Activated B cell treated with CpG ODN at 0.5 μM for 24 hours (primary cell): Measurements from ENCODE around the gene SENP7. TPM values are rescaled to one million over a fixed set of nuclear protein-coding genes. Genes with fewer than 3 reads are reported as not detected.

Experiments
- ATAC-seq: fragments of 200-7000 bp; cut with Tn5 transposase; one replicate; pipeline ENCODE4 v1.10.0; 2021; ENCODE audit warnings: low read depth, mild to moderate bottlenecking, moderate library complexity
- CTCF ChIA-PET: fragments of 350-600 bp; sonication (Branson Sonifier 250); formaldehyde crosslinking; loops from one replicate; lab custom pipeline; 2021; ENCODE audit warnings: antibody characterized with exemption; lab: Charles Lee
- POLR2A ChIA-PET: fragments of 350-600 bp; sonication (Branson Sonifier 250); formaldehyde crosslinking; loops from one replicate; lab custom pipeline; 2021; ENCODE audit warnings: antibody characterized with exemption; lab: Charles Lee
- DNase-seq: peaks from one replicate; pipeline ENCODE4 v3.0.0; 2022
- H3K27ac Mint-ChIP-seq: one replicate; pipeline ENCODE4 v1.8.0; 2020; ENCODE audit warnings: mixed read lengths
- H3K27me3 Mint-ChIP-seq: one replicate; pipeline ENCODE4 v1.8.0; 2021; ENCODE audit warnings: mixed read lengths
- H3K36me3 Mint-ChIP-seq: one replicate; pipeline ENCODE4 v1.8.0; 2021; ENCODE audit warnings: low read depth, mixed read lengths
- H3K4me1 Mint-ChIP-seq: one replicate; pipeline ENCODE4 v1.8.0; 2021; ENCODE audit warnings: mixed read lengths
- H3K4me3 Mint-ChIP-seq: one replicate; pipeline ENCODE4 v1.8.0; 2020; ENCODE audit warnings: mild to moderate bottlenecking, mixed read lengths
- H3K9me3 Mint-ChIP-seq: one replicate; pipeline ENCODE4 v1.8.0; 2020; ENCODE audit warnings: mixed read lengths
- CTCF ChIP-seq: fragments of 200-600 bp; IDR thresholded peaks from one replicate; pipeline ENCODE4 v1.8.0; 2022; ENCODE audit warnings: antibody characterized with exemption, mild to moderate bottlenecking
- intact Hi-C: fragments of 100-400 bp; cut with micrococcal nuclease; formaldehyde crosslinking; loops from one replicate; pipeline ENCODE4 v1.15.1; 2024
- total RNA-seq: library from RNA; stranded (reverse); gene quantifications from 2 replicates; pipeline ENCODE4 v1.2.3, GENCODE V29; 2022

Gene SENP7
- total RNA-seq, 1 donor from 2014 or later = 22.1 TPM

GRCh38 chr3:101281521-101282030 lies 231.4 kb downstream of the SENP7 start:
- no peaks in the 10 kb centered on the region for H3K36me3 Mint-ChIP-seq
- no peak overlapping the region for H3K27ac Mint-ChIP-seq
- H3K27me3 Mint-ChIP-seq = no peaks in the 10 kb centered on the region
- ATAC-seq = no peak
- H3K4me1 Mint-ChIP-seq = no peaks in the 10 kb centered on the region
- TF ChIP-seq CTCF = no peak
- no peaks in the 10 kb centered on the region for H3K9me3 Mint-ChIP-seq
- no peak overlapping the region for H3K4me3 Mint-ChIP-seq
- intact Hi-C loops = no loop called here
- POLR2A ChIA-PET = no interaction called here
- no peak for DNase-seq
- CTCF ChIA-PET = no interaction called here

DNA sequence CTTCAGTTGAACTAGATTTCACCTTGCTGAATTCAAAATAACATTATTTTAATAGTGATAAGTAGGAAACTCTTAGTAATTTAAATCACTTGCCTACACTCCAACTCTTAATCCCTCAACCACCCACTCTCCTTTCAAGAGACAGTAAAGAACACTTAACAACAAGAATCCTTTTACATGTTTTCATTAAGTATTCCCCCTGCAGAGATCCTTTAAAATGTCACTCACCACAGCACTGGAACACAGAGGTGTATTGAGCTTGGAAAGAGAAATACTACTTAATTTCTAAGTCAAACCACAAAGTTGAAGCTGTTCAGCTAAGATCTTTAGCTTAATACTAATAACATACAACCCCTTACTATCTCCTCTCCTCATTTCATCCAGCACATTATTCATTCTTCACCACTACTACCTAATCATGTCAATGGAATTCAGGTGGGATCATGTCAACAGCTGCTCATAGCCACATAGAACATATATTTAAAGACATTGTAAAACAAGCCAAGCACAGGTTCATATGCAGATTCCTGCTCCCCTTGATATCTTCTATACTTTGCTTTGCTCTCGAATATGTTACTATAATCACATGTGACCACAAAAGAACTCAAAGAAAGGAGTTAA lies 233.1 kb downstream of the SENP7 start:
- DNase-seq = no peak
- H3K4me3 Mint-ChIP-seq = no peak overlapping the region
- intact Hi-C loops = no loop called here
- H3K9me3 Mint-ChIP-seq = no peaks in the 10 kb centered on the region
- no peak overlapping the region for H3K27ac Mint-ChIP-seq
- TF ChIP-seq CTCF = no peak
- H3K36me3 Mint-ChIP-seq = no peaks in the 10 kb centered on the region
- CTCF ChIA-PET = no interaction called here
- POLR2A ChIA-PET = no interaction called here
- no peaks in the 10 kb centered on the region for H3K4me1 Mint-ChIP-seq
- no peaks in the 10 kb centered on the region for H3K27me3 Mint-ChIP-seq
- ATAC-seq = no peak

DNA sequence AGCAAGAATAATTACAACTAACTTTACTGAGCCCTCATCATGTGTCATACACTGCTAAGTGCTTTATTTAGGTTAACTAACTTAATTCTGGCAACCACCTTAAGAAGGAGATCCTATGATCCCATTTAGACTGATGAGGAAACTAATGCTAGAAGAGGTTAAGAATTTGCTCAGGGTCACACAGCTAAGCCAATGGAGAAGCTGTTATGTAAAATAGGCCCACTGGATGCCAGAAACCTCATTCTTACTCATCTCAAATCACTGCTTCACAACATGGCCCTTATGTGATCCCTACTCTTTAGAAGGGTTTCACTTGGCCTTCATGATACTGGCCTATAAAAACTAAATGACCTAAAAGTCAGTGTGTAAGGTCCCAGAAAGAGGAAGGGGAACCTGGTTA lies 233.8 kb downstream of the SENP7 start:
- TF ChIP-seq CTCF = no peak
- CTCF ChIA-PET = no interaction called here
- no peak overlapping the region for H3K4me3 Mint-ChIP-seq
- no peak for ATAC-seq
- H3K9me3 Mint-ChIP-seq = no peaks in the 10 kb centered on the region
- no peak overlapping the region for H3K27ac Mint-ChIP-seq
- H3K27me3 Mint-ChIP-seq = no peaks in the 10 kb centered on the region
- no peaks in the 10 kb centered on the region for H3K36me3 Mint-ChIP-seq
- intact Hi-C loops = no loop called here
- no peak for DNase-seq
- H3K4me1 Mint-ChIP-seq = no peaks in the 10 kb centered on the region
- POLR2A ChIA-PET = no interaction called here

DNA sequence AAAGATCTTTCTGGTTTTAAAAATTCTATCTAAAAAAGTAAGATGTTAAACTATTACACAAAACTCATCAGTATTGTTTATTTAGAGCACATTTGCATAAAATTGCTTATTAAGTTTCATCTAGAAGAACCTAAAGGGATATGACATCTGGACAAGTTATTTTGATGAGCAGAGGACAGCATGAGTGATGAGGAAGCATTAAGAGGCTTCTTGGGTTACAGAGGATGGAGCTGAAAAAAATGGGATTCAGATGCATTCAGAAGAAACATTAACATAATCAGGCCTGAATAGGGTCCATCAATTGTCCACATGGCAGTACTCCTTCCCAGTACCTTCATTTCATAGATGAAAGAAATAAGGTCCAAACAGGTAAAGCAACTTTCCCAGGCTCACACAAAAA lies 234.3 kb downstream of the SENP7 start:
- no peak for TF ChIP-seq CTCF
- Mint-ChIP-seq H3K9me3 (no peaks in the 10 kb centered on the region), H3K4me3 (no peak overlapping the region), H3K36me3 (no peaks in the 10 kb centered on the region), H3K27ac (no peak overlapping the region), H3K27me3 (no peaks in the 10 kb centered on the region), H3K4me1 (no peaks in the 10 kb centered on the region)
- ATAC-seq (no peak), DNase-seq (no peak)
- intact Hi-C loops = no loop called here
- ChIA-PET POLR2A (no interaction called here), CTCF (no interaction called here)

Other genes starting within 250 kb of the SENP7 start
- gene IMPG2, start 192.6 kb downstream of the SENP7 start, total RNA-seq = 0.20 and 0.29 TPM in 2 replicates
- 33.5 and 34.6 TPM in 2 replicates for gene TRMT10C, start 48.7 kb upstream of the SENP7 start, total RNA-seq
- 149 TPM in 2 replicates for gene PCNP, start 61.0 kb upstream of the SENP7 start, total RNA-seq
- gene ZBTB11, start 163.9 kb upstream of the SENP7 start, total RNA-seq = 26.2 and 28.7 TPM in 2 replicates
- 1,431 and 1,623 TPM in 2 replicates for gene RPL24, start 173.5 kb upstream of the SENP7 start, total RNA-seq
- 7.3 and 7.9 TPM in 2 replicates for gene CEP97, start 211.4 kb upstream of the SENP7 start, total RNA-seq